NCI-H1436 treated with DMSO at 0.1 percent for 48 hours (cell line): Measurements from ENCODE around the gene SPDYE8.
"Not testable (repeated sequence)": the region's sequence is repeated elsewhere in the genome, so short reads cannot be mapped to it uniquely, and the experiment has no call there.

ENCODE experiments used
- DNase-seq: peaks from one replicate; lab custom pipeline; 2025; lab: John Stamatoyannopoulos, UW

Gene SPDYE8

GRCh38 chr7:73029666-73030065 is at the start of gene SPDYE8:
SPDYE8 (minus strand) TSS chr7:73029766; CDS start chr7:73027966, 1,800 bp downstream.
- not testable (repeated sequence) for DNase-seq

GRCh38 chr7:73057811-73058210 is 28.2 kb upstream of the SPDYE8 start, which contains the start of gene SPDYE11:
SPDYE11 (minus strand) TSS chr7:73057911; CDS start chr7:73056111, 1,800 bp downstream.
- not testable (repeated sequence) for DNase-seq

GRCh38 chr7:73006491-73006890 is 23.1 kb downstream of the SPDYE8 start:
- not testable (repeated sequence) for DNase-seq

- DNase-seq, result not testable (repeated sequence)
These were observed 23.7 kb downstream of the SPDYE8 start for GRCh38 chr7:73005693-73006447.

GRCh38 chr7:73005356-73005692 is 24.2 kb downstream of the SPDYE8 start:
- DNase-seq, result not testable (repeated sequence)

GRCh38 chr7:72997887-72998468 is 31.6 kb downstream of the SPDYE8 start:
- not testable (repeated sequence) for DNase-seq

- not testable (repeated sequence) for DNase-seq
These were observed 32.1 kb downstream of the SPDYE8 start for GRCh38 chr7:72997447-72997846.

- not testable (repeated sequence) for DNase-seq
These were observed 34.1 kb downstream of the SPDYE8 start for GRCh38 chr7:72995484-72995883.

GRCh38 chr7:72990146-72990913 is 39.2 kb downstream of the SPDYE8 start:
- DNase-seq, result not testable (repeated sequence)

GRCh38 chr7:72982084-72982483 is 47.5 kb downstream of the SPDYE8 start:
- DNase-seq, result not testable (repeated sequence)

GRCh38 chr7:72980382-72980781 is 49.2 kb downstream of the SPDYE8 start:
- not testable (repeated sequence) for DNase-seq

- DNase-seq, result not testable (repeated sequence)
These were observed 53.1 kb downstream of the SPDYE8 start for GRCh38 chr7:72976434-72976833.

GRCh38 chr7:72975656-72976286 is 53.8 kb downstream of the SPDYE8 start:
- not testable (repeated sequence) for DNase-seq

- not testable (repeated sequence) for DNase-seq
These were observed 54.8 kb downstream of the SPDYE8 start for GRCh38 chr7:72974781-72975180.

GRCh38 chr7:72971505-72971904 is 58.1 kb downstream of the SPDYE8 start:
- not testable (repeated sequence) for DNase-seq
